OCI-LY7 (cell line): ENCODE measurements around the gene POLR2E. TPM values are rescaled to one million over a fixed set of nuclear protein-coding genes. Genes with fewer than 3 reads are reported as not detected.
A peak's percentile ranks its signal among the peaks of the same experiment; 100 is the strongest.

Source experiments
- Bru-seq: library from RNA; stranded (reverse); fragments of 400-500 nt; gene quantifications from one replicate; lab custom pipeline; 2021; lab: Mats Ljungman, UMichigan
- BruChase-seq, 2 experiments: library from RNA; stranded (reverse); fragments of 400-500 nt; gene quantifications; one replicate each; lab custom pipeline; 2021; lab: Mats Ljungman, UMichigan
- BruUV-seq: library from RNA; stranded (reverse); fragments of 400-500 nt; replicated peaks from 2 replicates; lab custom pipeline; 2021; lab: Mats Ljungman, UMichigan
- CTCF ChIA-PET: fragments of 300-600 bp; sonication (Branson Sonifier 250); formaldehyde crosslinking; loops from one replicate; lab custom pipeline; 2022; ENCODE audit warnings: antibody characterized with exemption; ENCODE audit not compliant: unreplicated experiment; lab: Charles Lee
- POLR2A ChIA-PET: fragments of 300-600 bp; sonication (Branson Sonifier 250); formaldehyde crosslinking; loops from one replicate; lab custom pipeline; 2022; ENCODE audit warnings: antibody characterized with exemption; lab: Charles Lee
- DNase-seq: peaks from one replicate; pipeline ENCODE4 v3.0.0-alpha.2; 2015; ENCODE audit warnings: low spot score
- H2AFZ ChIP-seq: fragments of 200-600 bp; sonication (generic), shearing (Covaris generic); 2 replicates; pipeline ENCODE4 v1.6.1; 2014; ENCODE audit warnings: mild to moderate bottlenecking, antibody characterized with exemption, low read length, moderate library complexity
- H3K27ac ChIP-seq: fragments of 200-600 bp; sonication (generic); 2 replicates; pipeline ENCODE4 v1.5.1; 2014; ENCODE audit warnings: mixed run types, low read depth, mild to moderate bottlenecking, moderate library complexity, low read length, inconsistent platforms; ENCODE audit not compliant: poor library complexity, severe bottlenecking
- H3K36me3 ChIP-seq: fragments of 200-600 bp; sonication (generic); 2 replicates; pipeline ENCODE4 v1.6.1; 2014; ENCODE audit warnings: mild to moderate bottlenecking, antibody characterized with exemption, low read length, moderate library complexity, mixed read lengths; ENCODE audit not compliant: insufficient read depth
- H3K4me1 ChIP-seq: fragments of 200-600 bp; sonication (generic); 2 replicates; pipeline ENCODE4 v1.5.1; 2014; ENCODE audit warnings: mild to moderate bottlenecking, low read length; ENCODE audit not compliant: insufficient read depth, poor library complexity, severe bottlenecking
- H3K4me2 ChIP-seq: fragments of 200-600 bp; sonication (generic); 2 replicates; pipeline ENCODE4 v1.6.1; 2014; ENCODE audit warnings: mild to moderate bottlenecking, low read length
- H3K4me3 ChIP-seq: fragments of 200-600 bp; sonication (generic); 2 replicates; pipeline ENCODE4 v1.5.1; 2014; ENCODE audit warnings: mild to moderate bottlenecking, low read depth, low read length; ENCODE audit not compliant: poor library complexity, severe bottlenecking
- H3K79me2 ChIP-seq: fragments of 200-600 bp; sonication (generic); 2 replicates; pipeline ENCODE4 v1.6.1; 2016; ENCODE audit warnings: low read depth, mild to moderate bottlenecking, low read length, moderate library complexity, mixed read lengths; ENCODE audit not compliant: insufficient read depth
- H3K9me2 ChIP-seq: fragments of 200-600 bp; sonication (generic); 2 replicates; pipeline ENCODE4 v1.6.1; 2016; ENCODE audit warnings: mild to moderate bottlenecking, low read length, mixed read lengths; ENCODE audit not compliant: insufficient read depth
- H3K9me3 ChIP-seq: fragments of 200-600 bp; sonication (generic); 2 replicates; pipeline ENCODE4 v1.6.1; 2014; ENCODE audit warnings: mild to moderate bottlenecking, mixed run types, low read length, mixed read lengths
- H4K20me1 ChIP-seq: fragments of 200-600 bp; sonication (generic); 2 replicates; pipeline ENCODE4 v1.6.1; 2014; ENCODE audit warnings: mild to moderate bottlenecking, antibody characterized with exemption, low read length, moderate library complexity, mixed read lengths; ENCODE audit not compliant: insufficient read depth
- EZH2phosphoT487 ChIP-seq: fragments of 200-600 bp; sonication (generic); IDR thresholded peaks from 2 replicates; pipeline ENCODE4 v1.6.1; 2018; ENCODE audit warnings: low read depth, borderline replicate concordance, mild to moderate bottlenecking, mixed run types, antibody characterized with exemption, low read length, moderate library complexity, mixed read lengths
- intact Hi-C: fragments of 100-400 bp; cut with micrococcal nuclease; formaldehyde crosslinking; loops from one replicate; pipeline ENCODE4 v1.10.0; 2022; ENCODE audit not compliant: unreplicated experiment
- long read RNA-seq: library from polyadenylated mRNA; stranded (forward); transcript quantifications from one replicate; pipeline ENCODE4 v2.0.0, GENCODE V29; 2022
- total RNA-seq, 2 experiments: library from RNA; depleted of rRNA in 1 of 2; stranded (reverse); fragments of >200 nt in 1 of 2; shearing (Covaris generic) in 1 of 2; gene quantifications; 2 replicates each; pipeline ENCODE4 v1.2.3, GENCODE V29; 2014 to 2022
- TF ChIP-seq, protein P1 (sequence below): fragments of 200-600 bp; sonication (generic); conservative IDR thresholded peaks from 2 replicates; pipeline ENCODE4 v1.5.1; 2014; ENCODE audit warnings: mild to moderate bottlenecking, antibody characterized with exemption, low read length, moderate library complexity, mixed read lengths

Gene POLR2E
- total RNA-seq (2014; rRNA removed; shearing (Covaris generic)), result 153 and 165 TPM in 2 replicates
- total RNA-seq (2022), result 160 and 193 TPM in 2 replicates
- Bru-seq, nascent RNA, result percentile 62 among the genes with signal in this experiment
- percentile 85 among the genes with signal in this experiment for BruChase-seq, experiment 1, labeled RNA remaining after a 6-hour chase
- BruChase-seq, experiment 2, labeled RNA remaining after a 2-hour chase, result percentile 74 among the genes with signal in this experiment
- long read RNA-seq, transcript POLR2E-213 (8 exons, 2,831 nt), result major isoform, 374 of 409 reads
- long read RNA-seq, partial matches to known transcripts, result 15 of 409 reads
- long read RNA-seq, other reads (novel, unspliced or antisense), result 17 of 409 reads

DNA sequence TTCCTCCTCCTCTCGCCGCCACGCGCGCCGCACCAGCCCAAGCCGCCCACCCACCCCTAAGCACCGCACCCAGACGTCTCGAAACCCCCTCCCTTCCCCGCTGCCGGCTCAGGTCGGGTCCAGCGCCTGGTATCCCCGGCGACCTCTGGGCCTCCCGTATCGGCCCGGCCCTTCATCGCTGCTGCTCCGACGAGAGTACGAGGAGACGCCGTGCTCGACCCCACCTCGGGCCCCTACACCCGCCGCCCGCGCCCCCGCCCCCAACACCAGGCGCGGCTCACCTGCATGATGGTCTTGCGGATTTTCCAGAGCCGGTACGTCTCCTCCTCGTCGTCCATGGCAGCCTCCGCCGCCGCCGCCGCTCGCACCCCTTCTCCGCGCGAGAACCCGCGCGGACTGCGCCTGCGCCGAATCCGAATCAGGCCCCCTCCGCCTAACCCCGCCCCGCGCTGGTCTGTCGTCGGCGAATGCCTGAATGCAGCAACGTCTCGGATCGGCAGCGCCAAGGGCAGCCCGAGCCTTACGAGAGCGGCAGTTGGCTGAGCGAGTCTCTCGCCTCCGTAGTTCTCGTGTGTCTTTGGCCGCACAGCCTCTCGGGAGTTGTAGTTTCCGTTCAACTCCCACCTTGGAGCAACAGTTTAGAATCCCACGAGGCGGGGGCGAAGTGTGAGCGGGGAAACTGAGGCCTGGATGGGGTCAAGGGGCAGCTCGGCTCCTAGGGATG is at the start of gene POLR2E:
Gene POLR2E (minus strand): TSS at position 398 of the 724 bp plus-strand sequence. CDS start 60 bp downstream, at position 338.
- Histone ChIP-seq H3K27ac (peak within 1 kb of the TSS; percentile 30), H4K20me1 (0 out of 2 replicates have a peak, but pooled peaks cover 4% of the 10 kb centered on the region), H3K4me2 (peak within 1 kb of the TSS; percentile 89), H2AFZ (peak within 1 kb of the TSS; percentile 47; the same call in 1 of the 2 replicates), H3K4me3 (peak within 1 kb of the TSS; percentile 95), H3K36me3 (peaks cover 31% of the 10 kb centered on the region), H3K79me2 (peaks cover 23% of the 10 kb centered on the region), H3K9me2 (no peaks in the 10 kb centered on the region), H3K9me3 (no peaks in the 10 kb centered on the region), H3K4me1 (peaks cover 21% of the 10 kb centered on the region)
- BruUV-seq, result no TSS peak
- no peak for TF ChIP-seq EZH2phosphoT487
- TF ChIP-seq, protein P1, sequence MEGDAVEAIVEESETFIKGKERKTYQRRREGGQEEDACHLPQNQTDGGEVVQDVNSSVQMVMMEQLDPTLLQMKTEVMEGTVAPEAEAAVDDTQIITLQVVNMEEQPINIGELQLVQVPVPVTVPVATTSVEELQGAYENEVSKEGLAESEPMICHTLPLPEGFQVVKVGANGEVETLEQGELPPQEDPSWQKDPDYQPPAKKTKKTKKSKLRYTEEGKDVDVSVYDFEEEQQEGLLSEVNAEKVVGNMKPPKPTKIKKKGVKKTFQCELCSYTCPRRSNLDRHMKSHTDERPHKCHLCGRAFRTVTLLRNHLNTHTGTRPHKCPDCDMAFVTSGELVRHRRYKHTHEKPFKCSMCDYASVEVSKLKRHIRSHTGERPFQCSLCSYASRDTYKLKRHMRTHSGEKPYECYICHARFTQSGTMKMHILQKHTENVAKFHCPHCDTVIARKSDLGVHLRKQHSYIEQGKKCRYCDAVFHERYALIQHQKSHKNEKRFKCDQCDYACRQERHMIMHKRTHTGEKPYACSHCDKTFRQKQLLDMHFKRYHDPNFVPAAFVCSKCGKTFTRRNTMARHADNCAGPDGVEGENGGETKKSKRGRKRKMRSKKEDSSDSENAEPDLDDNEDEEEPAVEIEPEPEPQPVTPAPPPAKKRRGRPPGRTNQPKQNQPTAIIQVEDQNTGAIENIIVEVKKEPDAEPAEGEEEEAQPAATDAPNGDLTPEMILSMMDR, result no peak
- DNase-seq, result peak; percentile 99
- intact Hi-C loops, result no loop called here
- ChIA-PET CTCF (no interaction called here), POLR2A (interaction anchor here (0.8 kb wide), 1 partner anchor 149 kb away, joined by 3 read pairs; no protein-coding TSS in a partner anchor)

DNA sequence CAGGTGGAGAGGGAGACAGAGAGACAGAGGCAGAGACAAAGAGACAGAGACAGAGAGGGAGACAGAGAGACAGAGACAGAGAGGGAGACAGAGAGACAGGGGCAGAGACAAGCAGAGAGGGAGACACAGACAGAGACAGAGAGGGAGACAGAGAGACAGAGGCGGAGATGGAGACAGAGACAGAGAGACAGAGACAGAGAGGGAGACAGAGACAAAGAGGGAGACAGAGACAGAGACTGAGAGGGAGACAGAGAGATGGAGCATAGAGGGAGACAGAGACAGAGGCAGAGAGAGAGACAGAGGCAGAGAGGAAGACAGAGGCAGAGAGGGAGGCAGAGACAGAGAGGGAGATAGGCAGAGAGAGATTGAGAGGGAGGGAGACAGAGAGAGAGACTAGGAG is 49.6 kb upstream of the POLR2E start:
- POLR2A ChIA-PET, result no interaction called here
- TF ChIP-seq EZH2phosphoT487, result no peak
- TF ChIP-seq, protein P1, result no peak
- H2AFZ ChIP-seq, result no peak overlapping the region
- H3K4me3 ChIP-seq, result no peak overlapping the region
- intact Hi-C loops, result no loop called here
- no peaks in the 10 kb centered on the region for H3K9me3 ChIP-seq
- H3K27ac ChIP-seq, result no peak overlapping the region
- H3K9me2 ChIP-seq, result no peaks in the 10 kb centered on the region
- DNase-seq, result no peak
- peaks cover 11% of the 10 kb centered on the region for H3K36me3 ChIP-seq
- CTCF ChIA-PET, result no interaction called here
- no peaks in the 10 kb centered on the region for H3K79me2 ChIP-seq
- H3K4me2 ChIP-seq, result no peak overlapping the region
- no TSS peak for BruUV-seq
- H3K4me1 ChIP-seq, result no peaks in the 10 kb centered on the region
- no peaks in the 10 kb centered on the region for H4K20me1 ChIP-seq
